SU-DHL-6 (cell line): ENCODE results near the gene WDR93.

Experiments used
- H2AFZ ChIP-seq: fragments of 200-600 bp; sonication (generic); 2 replicates; pipeline ENCODE4 v1.6.1; 2014; ENCODE audit warnings: low read depth, mild to moderate bottlenecking, moderate library complexity, mixed read lengths, antibody characterized with exemption, low read length; ENCODE audit not compliant: severe bottlenecking
- H3F3A ChIP-seq: fragments of 200-600 bp; shearing (Covaris generic); 2 replicates; pipeline ENCODE4 v1.6.0; 2016; ENCODE audit warnings: antibody characterized with exemption, mild to moderate bottlenecking; ENCODE audit not compliant: insufficient read depth
- H3K27ac ChIP-seq: fragments of 200-600 bp; sonication (generic); 2 replicates; pipeline ENCODE4 v1.5.1; 2016; ENCODE audit warnings: low read depth, mild to moderate bottlenecking, low read length, moderate library complexity, mixed read lengths
- H3K27me3 ChIP-seq: fragments of 200-600 bp; sonication (generic), shearing (Covaris generic); 2 replicates; pipeline ENCODE4 v1.6.0; 2014; ENCODE audit warnings: mild to moderate bottlenecking, low read length
- H3K36me3 ChIP-seq: fragments of 200-600 bp; sonication (generic); 2 replicates; pipeline ENCODE4 v1.6.1; 2014; ENCODE audit warnings: mild to moderate bottlenecking, low read length, mixed read lengths
- H3K4me2 ChIP-seq: fragments of 300-600, 200-600 bp; shearing (Covaris generic), sonication (generic); 2 replicates; pipeline ENCODE4 v1.6.0; 2014; ENCODE audit warnings: low read length, low read depth, mild to moderate bottlenecking; ENCODE audit not compliant: poor library complexity, severe bottlenecking
- H3K4me3 ChIP-seq: fragments of 200-600 bp; sonication (generic); 2 replicates; pipeline ENCODE4 v1.5.1; 2014; ENCODE audit warnings: antibody characterized with exemption, low read length, mild to moderate bottlenecking, mixed read lengths; ENCODE audit not compliant: insufficient read depth, poor library complexity, severe bottlenecking
- H3K79me2 ChIP-seq: fragments of 200-600 bp; sonication (generic); 2 replicates; pipeline ENCODE4 v1.6.1; 2014; ENCODE audit warnings: mild to moderate bottlenecking, low read length, moderate library complexity; ENCODE audit not compliant: insufficient read depth
- H3K9ac ChIP-seq: fragments of 200-600 bp; sonication (generic); 2 replicates; pipeline ENCODE4 v1.7.0; 2014; ENCODE audit warnings: mild to moderate bottlenecking, low read length
- H3K9me2 ChIP-seq: fragments of 200-600 bp; sonication (generic); replicated peaks from 2 replicates; pipeline ENCODE4 v1.6.1; 2014; ENCODE audit warnings: low read length; ENCODE audit not compliant: insufficient read depth
- H3K9me3 ChIP-seq: fragments of 200-600 bp; sonication (generic); 2 replicates; pipeline ENCODE4 v1.6.1; 2014; ENCODE audit warnings: low read length, mixed read lengths; ENCODE audit not compliant: insufficient read depth
- H4K20me1 ChIP-seq: fragments of 200-600 bp; sonication (generic); 2 replicates; pipeline ENCODE4 v1.6.1; 2014; ENCODE audit warnings: low read depth, mild to moderate bottlenecking, antibody characterized with exemption, low read length, moderate library complexity, mixed read lengths
- EZH2phosphoT487 ChIP-seq: fragments of 200-600 bp; sonication (generic), shearing (Covaris generic); conservative IDR thresholded peaks from 2 replicates; pipeline ENCODE4 v1.6.1; 2018; ENCODE audit warnings: mild to moderate bottlenecking, antibody characterized with exemption, low read length, moderate library complexity, mixed read lengths
- TF ChIP-seq, protein P1 (sequence below): fragments of 200-600 bp; sonication (generic); IDR thresholded peaks from one replicate; pipeline ENCODE4 v1.5.1; 2017; ENCODE audit warnings: antibody characterized with exemption, mild to moderate bottlenecking, low read length, moderate library complexity; ENCODE audit not compliant: insufficient read depth, poor library complexity, severe bottlenecking

Gene WDR93

DNA sequence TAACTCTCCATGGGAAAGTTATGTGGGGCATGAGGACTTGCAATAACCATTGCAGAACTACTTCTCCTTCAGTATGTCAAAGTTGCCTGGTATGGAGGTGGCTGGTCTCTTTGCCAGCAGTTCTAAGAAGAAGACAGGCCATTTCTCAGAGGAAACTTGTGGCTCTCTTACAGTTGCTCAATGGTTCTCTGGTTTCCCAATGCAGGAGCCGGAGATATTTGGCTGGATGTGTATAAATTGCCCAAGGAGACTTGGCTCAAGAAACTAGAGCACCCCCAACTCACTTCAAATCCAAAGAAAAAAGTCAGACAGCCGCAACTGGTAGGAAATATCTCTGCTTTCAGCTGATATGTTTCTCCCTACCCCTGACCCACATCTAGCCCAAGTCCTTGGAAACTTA lies 24.2 kb downstream of the WDR93 start:
- Histone ChIP-seq H3K36me3 (no peaks in the 10 kb centered on the region), H3K4me2 (no peak overlapping the region), H3K27ac (no peak overlapping the region), H3K9me3 (no peaks in the 10 kb centered on the region), H3K9ac (no peak overlapping the region), H2AFZ (no peak overlapping the region), H3K4me3 (no peak overlapping the region), H3K79me2 (no peaks in the 10 kb centered on the region), H3K27me3 (no peaks in the 10 kb centered on the region), H3K9me2 (no peaks in the 10 kb centered on the region), H4K20me1 (no peaks in the 10 kb centered on the region), H3F3A (no peaks in the 10 kb centered on the region)
- TF ChIP-seq EZH2phosphoT487 = no peak
- TF ChIP-seq, protein P1, sequence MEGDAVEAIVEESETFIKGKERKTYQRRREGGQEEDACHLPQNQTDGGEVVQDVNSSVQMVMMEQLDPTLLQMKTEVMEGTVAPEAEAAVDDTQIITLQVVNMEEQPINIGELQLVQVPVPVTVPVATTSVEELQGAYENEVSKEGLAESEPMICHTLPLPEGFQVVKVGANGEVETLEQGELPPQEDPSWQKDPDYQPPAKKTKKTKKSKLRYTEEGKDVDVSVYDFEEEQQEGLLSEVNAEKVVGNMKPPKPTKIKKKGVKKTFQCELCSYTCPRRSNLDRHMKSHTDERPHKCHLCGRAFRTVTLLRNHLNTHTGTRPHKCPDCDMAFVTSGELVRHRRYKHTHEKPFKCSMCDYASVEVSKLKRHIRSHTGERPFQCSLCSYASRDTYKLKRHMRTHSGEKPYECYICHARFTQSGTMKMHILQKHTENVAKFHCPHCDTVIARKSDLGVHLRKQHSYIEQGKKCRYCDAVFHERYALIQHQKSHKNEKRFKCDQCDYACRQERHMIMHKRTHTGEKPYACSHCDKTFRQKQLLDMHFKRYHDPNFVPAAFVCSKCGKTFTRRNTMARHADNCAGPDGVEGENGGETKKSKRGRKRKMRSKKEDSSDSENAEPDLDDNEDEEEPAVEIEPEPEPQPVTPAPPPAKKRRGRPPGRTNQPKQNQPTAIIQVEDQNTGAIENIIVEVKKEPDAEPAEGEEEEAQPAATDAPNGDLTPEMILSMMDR = no peak

DNA sequence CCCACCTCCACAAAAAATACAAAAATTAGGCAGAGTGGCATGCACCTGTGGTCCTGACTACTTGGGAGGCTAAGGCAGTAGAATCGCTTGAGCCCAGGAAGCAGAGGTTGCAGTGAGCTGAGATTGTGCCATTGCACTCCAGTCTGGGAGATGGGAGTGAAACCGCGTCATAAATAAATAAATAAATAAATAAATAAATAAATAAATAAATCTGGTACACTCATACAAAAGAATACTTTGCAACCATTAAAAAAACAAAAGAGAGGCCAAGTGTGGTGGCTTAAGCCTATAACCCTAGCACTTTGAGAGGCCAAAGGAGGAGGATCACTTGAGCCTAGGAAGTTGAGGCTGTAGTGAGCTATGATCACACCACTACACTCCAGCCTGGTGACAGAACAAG lies 32.4 kb downstream of the WDR93 start:
- Histone ChIP-seq H3K4me3 (no peak overlapping the region), H3K4me2 (no peak overlapping the region), H3K9me3 (no peaks in the 10 kb centered on the region), H4K20me1 (no peaks in the 10 kb centered on the region), H2AFZ (no peak overlapping the region), H3F3A (no peaks in the 10 kb centered on the region), H3K36me3 (no peaks in the 10 kb centered on the region; the same call in 1 of the 2 replicates), H3K9ac (no peak overlapping the region), H3K79me2 (no peaks in the 10 kb centered on the region), H3K9me2 (no peaks in the 10 kb centered on the region), H3K27me3 (no peaks in the 10 kb centered on the region), H3K27ac (no peak overlapping the region)
- no peak for TF ChIP-seq EZH2phosphoT487
- TF ChIP-seq, protein P1 = no peak

DNA sequence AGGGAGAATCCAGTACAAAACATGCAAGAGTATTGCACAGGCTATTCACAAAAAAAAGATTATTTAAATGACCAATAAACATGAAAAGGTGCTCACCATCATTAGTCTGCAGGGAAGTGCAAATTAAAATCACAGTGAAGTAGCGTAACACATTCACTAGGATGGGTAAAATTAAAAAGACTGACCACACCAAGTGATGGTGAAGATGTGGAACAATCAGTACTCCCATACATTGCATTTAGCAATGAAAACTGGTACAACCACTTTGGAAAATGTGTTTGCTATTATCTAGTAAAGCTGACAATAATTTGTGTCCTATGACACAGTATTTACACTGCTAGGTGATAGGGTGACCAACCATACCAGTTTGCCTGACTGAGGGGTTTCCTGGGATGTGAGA lies 34.0 kb downstream of the WDR93 start:
- TF ChIP-seq, protein P1 = no peak
- TF ChIP-seq EZH2phosphoT487 = no peak
- Histone ChIP-seq H3K9me2 (no peaks in the 10 kb centered on the region), H3F3A (no peaks in the 10 kb centered on the region), H2AFZ (no peak overlapping the region), H4K20me1 (no peaks in the 10 kb centered on the region), H3K27me3 (no peaks in the 10 kb centered on the region), H3K9ac (no peak overlapping the region), H3K27ac (no peak overlapping the region), H3K36me3 (no peaks in the 10 kb centered on the region; the same call in 1 of the 2 replicates), H3K79me2 (no peaks in the 10 kb centered on the region), H3K9me3 (no peaks in the 10 kb centered on the region), H3K4me2 (no peak overlapping the region), H3K4me3 (no peak overlapping the region)
